GM18873 (cell line): Measurements from ENCODE around the gene MAPK11.

ENCODE experiments used
- ATAC-seq: cut with Tn5 transposase; IDR thresholded peaks from one replicate; pipeline ENCODE4 v1.9.1; 2021; ENCODE audit warnings: mild to moderate bottlenecking, moderate library complexity, moderate number of reproducible peaks; ENCODE audit not compliant: unreplicated experiment, low FRiP score

Gene MAPK11

DNA sequence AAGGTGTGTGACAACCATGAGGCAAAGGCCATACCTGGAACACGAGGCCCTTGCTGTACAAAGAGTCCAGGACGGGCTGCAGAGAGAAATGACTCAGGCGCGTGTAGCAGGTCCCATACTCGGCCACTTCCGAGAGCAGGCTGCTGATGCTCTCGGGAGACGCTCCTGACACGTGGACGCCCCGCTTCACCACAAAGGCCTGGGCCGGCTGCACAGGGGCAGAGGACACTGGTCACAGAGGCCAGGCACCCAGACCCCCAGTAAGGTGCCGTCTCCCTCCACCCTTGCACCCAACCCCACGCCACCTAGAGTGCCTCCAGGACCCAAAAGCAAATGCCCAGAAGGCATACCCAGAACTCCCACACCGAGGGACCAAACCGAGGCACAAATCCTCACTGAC, 40.8 kb downstream of the MAPK11 start:
- ATAC-seq, result no peak

- no peak for ATAC-seq
Observed at GRCh38 chr22:50228366-50228765, 41.8 kb downstream of the MAPK11 start.

- ATAC-seq, result no peak
Observed at GRCh38 chr22:50227579-50228215, 42.5 kb downstream of the MAPK11 start.

DNA sequence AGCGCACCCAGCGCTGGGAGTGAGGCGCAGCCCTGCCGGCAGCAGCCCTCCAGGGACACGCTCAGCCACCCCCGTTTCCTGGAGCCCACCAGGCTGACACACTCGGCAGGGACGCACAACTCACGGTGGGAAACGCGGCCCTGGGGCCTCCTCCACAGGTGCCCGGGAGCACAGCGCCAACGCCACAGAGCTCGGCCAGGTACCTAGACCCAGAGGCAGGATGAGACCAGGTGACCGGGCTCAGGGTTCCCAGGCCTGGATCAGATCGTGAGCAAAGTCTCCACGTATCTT, 43.4 kb downstream of the MAPK11 start:
- ATAC-seq, result no peak

GRCh38 chr22:50226063-50226874, 43.9 kb downstream of the MAPK11 start:
- ATAC-seq, result no peak

- ATAC-seq, result no peak
Observed at GRCh38 chr22:50225200-50225969, 44.8 kb downstream of the MAPK11 start.

- ATAC-seq, result no peak
Observed at GRCh38 chr22:50224071-50224470, 46.1 kb downstream of the MAPK11 start.

- no peak for ATAC-seq
Observed at GRCh38 chr22:50222508-50222907, 47.7 kb downstream of the MAPK11 start.

DNA sequence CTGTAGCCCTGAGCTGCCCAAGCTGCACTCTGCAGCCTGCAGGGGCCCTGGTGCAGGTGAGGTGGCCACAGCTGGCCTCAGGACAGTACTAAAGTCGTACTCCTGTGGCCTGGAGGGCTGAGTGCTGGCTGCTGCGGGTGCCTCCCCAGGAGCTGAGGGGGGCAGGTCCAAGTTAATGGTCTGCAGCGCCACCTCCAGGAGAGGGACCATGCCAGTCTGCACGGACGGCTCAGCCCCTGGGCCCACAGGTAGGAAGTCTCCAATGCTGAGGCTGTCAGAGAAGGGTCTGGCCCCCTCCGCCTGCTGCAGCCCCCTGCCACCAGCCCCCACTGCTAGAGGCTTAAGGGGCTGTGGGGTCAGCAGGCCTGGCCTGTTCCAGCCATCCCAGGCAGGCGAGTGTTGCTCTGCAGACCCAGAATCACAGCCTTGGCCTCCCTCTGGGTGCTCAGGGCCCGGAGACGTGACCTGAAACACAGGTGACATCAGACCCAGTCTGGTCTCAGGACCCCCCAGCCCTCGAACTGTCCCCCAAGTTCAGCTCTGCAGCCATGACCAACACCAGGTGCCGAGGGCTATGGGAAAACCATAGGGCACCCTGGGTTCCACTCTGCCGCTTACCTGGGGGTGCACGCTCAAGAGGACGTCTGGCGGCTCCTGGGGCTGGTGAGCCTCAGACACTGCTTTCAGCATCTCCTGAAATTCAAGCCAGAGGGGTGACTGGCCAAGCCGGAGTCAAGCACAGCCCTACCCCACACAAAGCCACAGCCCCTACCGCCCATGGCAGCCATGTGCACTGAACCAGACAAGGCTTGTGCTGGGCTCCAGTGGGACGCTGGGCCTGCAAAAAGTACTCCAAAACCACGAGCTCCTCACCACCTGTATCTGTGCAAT, 48.5 kb downstream of the MAPK11 start:
- no peak for ATAC-seq

- no peak for ATAC-seq
Observed at GRCh38 chr22:50220603-50221409, 49.4 kb downstream of the MAPK11 start.

DNA sequence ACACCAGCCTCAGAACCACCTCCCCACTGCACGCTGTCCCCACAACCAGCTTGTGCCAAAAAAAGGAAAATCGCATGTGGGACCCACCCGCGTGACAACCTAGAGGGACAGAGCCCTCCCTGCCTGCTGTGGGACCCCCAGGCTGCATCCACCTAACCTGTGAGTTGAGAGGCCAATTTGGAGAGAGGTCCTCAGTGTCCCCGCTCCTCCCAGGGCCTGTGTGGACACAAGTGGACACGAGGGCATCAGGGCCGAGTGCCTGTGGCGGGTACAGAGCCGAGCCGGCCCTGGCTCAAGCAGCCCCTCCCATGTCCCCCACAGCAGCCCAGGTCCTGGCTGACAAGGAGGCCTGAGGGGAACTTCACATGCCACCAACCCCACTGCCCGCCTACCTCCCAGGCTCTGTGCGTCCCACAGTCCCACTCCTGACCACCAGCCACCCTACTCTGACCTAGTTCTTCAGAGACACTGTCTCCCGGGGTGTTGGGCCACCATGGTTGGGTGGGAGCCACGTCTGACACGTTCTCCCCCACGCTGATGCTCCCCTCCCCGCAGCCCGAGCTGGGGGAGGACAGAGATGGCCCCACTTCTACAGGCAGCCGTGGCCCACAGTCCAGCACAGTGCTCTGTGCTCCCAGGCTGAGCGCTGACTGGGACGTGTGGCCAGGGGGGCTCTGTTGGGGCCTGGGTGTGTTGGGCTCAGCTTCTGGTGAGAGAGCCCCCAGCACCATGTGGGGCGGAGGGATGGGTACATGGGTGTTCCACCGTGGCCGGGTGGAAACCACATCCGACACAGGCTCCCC, 50.2 kb downstream of the MAPK11 start:
- ATAC-seq, result no peak

DNA sequence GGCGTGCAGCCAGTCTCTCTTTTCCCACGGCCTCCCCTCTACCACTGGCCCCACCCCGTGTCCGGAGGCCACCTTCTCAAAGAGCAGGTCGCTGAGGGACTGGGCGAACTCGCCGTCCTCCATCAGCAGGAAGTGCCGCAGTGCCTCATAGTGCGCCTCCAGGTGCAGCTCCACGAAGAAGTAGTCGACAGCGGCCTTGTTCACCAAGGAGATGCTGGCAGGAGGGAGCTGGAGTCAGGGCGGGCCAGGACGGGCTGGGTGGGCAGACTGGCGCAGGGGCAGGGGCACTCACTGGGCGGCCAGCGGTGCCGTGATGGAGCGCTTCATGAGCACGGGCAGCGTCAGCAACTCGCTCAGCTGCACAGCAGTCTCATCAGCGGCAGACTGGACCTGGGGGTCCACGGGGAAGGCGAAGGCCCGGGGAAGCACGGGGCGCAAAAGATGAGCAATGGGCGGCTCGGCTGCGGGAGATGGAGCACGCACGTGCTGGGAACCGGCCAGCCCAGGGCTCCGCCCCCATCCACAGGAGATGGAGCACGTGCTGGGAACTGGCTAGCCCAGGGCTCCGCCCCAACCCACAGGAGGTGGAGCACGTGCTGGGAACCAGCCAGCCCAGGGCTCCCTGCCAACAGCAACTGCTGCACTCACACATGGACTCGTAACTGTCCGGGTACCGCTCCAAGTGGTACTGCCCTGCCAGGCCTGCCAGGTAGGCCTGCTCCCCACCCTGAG, 51.0 kb downstream of the MAPK11 start:
- ATAC-seq, result no peak

GRCh38 chr22:50218153-50218995, 51.8 kb downstream of the MAPK11 start:
- ATAC-seq, result no peak

DNA sequence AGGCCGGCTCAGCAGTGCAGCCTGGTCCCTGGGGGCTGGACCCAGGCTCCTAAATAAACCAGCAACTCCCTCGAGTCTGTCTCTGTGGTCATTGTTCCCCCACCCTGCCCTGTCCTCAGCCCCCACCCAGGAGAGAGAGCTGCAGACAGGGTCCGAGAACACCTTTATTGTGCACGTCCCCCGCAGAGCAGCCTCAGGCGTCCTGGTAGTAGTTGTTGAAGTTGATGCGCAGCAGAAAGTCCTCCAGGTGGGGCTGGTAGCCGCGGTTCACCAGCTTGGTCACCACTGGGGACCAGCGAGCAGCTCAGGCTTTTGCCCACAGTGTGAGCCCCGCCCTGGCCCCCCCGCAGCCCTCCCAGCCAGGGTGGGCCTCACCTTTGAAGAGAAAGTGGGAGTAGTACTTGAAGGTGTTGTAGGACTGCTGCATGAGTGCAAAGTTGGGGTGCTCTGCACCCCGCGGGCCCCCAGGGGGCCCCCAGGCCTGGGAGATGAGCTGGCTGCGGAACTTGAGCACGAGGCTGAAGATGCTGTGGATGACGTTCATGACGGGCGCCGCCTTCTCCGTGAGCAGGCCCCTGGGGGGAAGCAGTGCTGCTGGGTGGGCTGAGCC, 52.5 kb downstream of the MAPK11 start:
- ATAC-seq, result no peak

DNA sequence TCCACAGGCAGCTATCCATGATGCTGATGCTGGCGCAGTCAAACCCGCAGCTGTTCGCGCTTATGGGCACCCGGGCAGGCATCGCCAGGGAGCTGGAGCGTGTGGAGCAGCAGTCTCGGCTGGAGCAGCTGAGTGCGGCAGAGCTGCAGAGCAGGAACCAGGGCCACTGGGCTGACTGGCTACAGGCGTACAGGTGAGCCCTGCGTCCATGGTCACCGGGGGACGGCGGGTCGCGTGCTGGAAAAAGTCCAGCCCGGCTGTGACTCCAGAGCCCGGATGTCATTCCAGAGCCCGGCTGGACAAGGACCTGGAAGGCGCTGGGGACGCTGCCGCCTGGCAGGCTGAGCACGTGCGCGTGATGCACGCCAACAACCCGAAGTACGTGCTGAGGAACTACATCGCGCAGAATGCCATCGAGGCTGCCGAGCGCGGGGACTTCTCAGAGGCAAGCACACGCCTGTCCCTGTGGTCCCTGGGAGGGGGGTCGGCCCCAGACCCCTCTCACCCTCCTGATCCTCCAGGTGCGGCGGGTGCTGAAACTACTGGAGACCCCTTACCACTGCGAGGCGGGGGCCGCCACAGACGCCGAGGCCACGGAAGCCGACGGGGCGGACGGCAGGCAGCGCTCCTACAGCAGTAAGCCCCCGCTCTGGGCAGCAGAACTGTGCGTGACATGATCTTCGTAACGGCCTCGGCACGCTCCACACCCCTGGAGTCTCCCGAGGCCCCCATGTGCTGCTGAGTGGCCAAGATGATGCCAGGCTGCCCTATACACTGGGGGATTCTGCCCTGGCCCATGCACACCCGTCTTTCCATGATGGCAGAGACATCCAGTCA, 53.3 kb downstream of the MAPK11 start:
- no peak for ATAC-seq

DNA sequence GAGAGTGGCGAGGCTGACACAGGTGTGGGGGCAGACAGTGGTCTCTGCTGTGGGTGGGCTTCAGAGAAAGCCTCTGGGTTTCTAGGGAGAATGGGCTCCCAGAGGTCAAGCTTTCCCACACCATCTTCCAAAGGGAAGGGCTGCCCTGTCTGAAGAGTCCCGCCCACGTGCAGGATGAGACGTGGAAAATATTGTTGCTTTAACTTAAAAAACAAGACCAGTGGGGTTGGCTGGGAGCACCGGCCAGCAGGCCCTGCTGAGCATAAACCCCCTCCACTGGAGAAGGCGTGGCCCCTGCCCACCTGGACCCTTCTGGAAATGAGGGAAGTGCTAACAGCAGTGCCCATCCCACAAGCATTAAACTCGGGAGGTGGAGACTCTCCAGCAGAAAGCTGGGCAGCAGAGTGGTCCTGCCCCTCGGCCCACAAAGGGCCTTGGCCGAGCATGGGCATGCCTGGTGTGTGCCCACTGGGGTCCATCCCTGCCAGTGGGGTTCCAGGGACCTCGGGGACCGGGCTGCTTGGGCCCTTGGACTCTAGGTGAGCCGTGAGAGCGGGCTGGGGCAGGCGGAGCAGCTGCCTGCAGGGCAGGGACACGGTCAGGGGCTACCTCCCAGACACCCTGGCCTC, 54.0 kb downstream of the MAPK11 start:
- ATAC-seq, result no peak
